GM23248 (cell line): Measurements from ENCODE around the gene ZEB2. TPM values are rescaled to one million over a fixed set of nuclear protein-coding genes. Genes with fewer than 3 reads are reported as not detected.
A peak's percentile ranks its signal among the peaks of the same experiment; 100 is the strongest.

ENCODE experiments used
- DNase-seq: peaks from one replicate; pipeline ENCODE4 v3.0.0-alpha.2; 2015
- H2AFZ ChIP-seq: fragments of 200-600 bp; sonication (generic); 2 replicates; pipeline ENCODE4 v1.6.1; 2016; ENCODE audit warnings: antibody characterized with exemption
- H3F3A ChIP-seq: fragments of 200-600 bp; sonication (generic); 2 replicates; pipeline ENCODE4 v1.6.1; 2016; ENCODE audit warnings: mild to moderate bottlenecking, antibody characterized with exemption, mixed run types; ENCODE audit not compliant: insufficient read depth
- H3K27ac ChIP-seq: fragments of 200-600 bp; sonication (generic); 2 replicates; pipeline ENCODE4 v1.5.1; 2016; ENCODE audit warnings: mild to moderate bottlenecking
- H3K27me3 ChIP-seq: fragments of 200-600 bp; sonication (generic); replicated peaks from 2 replicates; pipeline ENCODE4 v1.6.1; 2016; ENCODE audit warnings: mild to moderate bottlenecking; ENCODE audit not compliant: insufficient read depth
- H3K36me3 ChIP-seq: fragments of 200-600 bp; sonication (generic); 2 replicates; pipeline ENCODE4 v1.6.1; 2016; ENCODE audit warnings: low read depth, mild to moderate bottlenecking
- H3K4me1 ChIP-seq: fragments of 200-600 bp; sonication (generic); 2 replicates; pipeline ENCODE4 v1.6.1; 2016; ENCODE audit warnings: mild to moderate bottlenecking; ENCODE audit not compliant: insufficient read depth
- H3K4me2 ChIP-seq: fragments of 200-600 bp; sonication (generic); one replicate; pipeline ENCODE4 v1.6.1; 2016; ENCODE audit warnings: mild to moderate bottlenecking; ENCODE audit not compliant: unreplicated experiment
- H3K4me3 ChIP-seq: fragments of 200-600 bp; sonication (generic); 2 replicates; pipeline ENCODE4 v1.5.1; 2016; ENCODE audit warnings: mild to moderate bottlenecking
- H3K79me2 ChIP-seq: fragments of 200-600 bp; sonication (generic); 2 replicates; pipeline ENCODE4 v1.6.1; 2016; ENCODE audit warnings: mild to moderate bottlenecking; ENCODE audit not compliant: insufficient read depth
- H3K9ac ChIP-seq: fragments of 200-600 bp; sonication (generic); 2 replicates; pipeline ENCODE4 v1.6.1; 2016; ENCODE audit warnings: mild to moderate bottlenecking
- H3K9me2 ChIP-seq: fragments of 200-600 bp; sonication (generic); 2 replicates; pipeline ENCODE4 v1.6.1; 2016; ENCODE audit warnings: mixed run types, mild to moderate bottlenecking, moderate library complexity; ENCODE audit not compliant: insufficient read depth
- H3K9me3 ChIP-seq: fragments of 200-600 bp; sonication (generic); one replicate; pipeline ENCODE4 v1.6.1; 2017; ENCODE audit warnings: low read depth
- H4K20me1 ChIP-seq: fragments of 200-600 bp; sonication (generic); 2 replicates; pipeline ENCODE4 v1.6.0; 2016; ENCODE audit not compliant: insufficient read depth
- EZH2 ChIP-seq: fragments of 200-600 bp; sonication (generic); IDR thresholded peaks from 2 replicates; pipeline ENCODE4 v1.6.1; 2018; ENCODE audit warnings: antibody characterized with exemption, mild to moderate bottlenecking; ENCODE audit not compliant: insufficient read depth, poor library complexity, severe bottlenecking
- EZH2phosphoT487 ChIP-seq: fragments of 200-600 bp; sonication (generic); IDR thresholded peaks from 2 replicates; pipeline ENCODE4 v1.6.1; 2018; ENCODE audit warnings: antibody characterized with exemption, moderate library complexity, mild to moderate bottlenecking, low read depth; ENCODE audit not compliant: insufficient read depth
- WGBS, 2 experiments: methylation state at CpG; one replicate each; pipeline ENCODE4 v1.1.6; 2015 to 2017; ENCODE audit warnings: low lambda C conversion rate in 2 of 2, low coverage in 1 of 2; ENCODE audit errors: missing lambda C conversion rate in 2 of 2; 5-methylcytosine and 5-hydroxymethylcytosine counted together
- in situ Hi-C: fragments of 300-500 bp; cut with MboI; formaldehyde crosslinking; loops from 2 replicates; pipeline ENCODE4 v1.15.0; 2020
- polyA plus RNA-seq: library from polyadenylated mRNA; unstranded; fragments of >200 nt; fragmentation: Nextera tagmentation; extraction: Ambion mirVana; gene quantifications from 2 replicates; pipeline ENCODE4 v1.2.1, GENCODE V29; 2016
- total RNA-seq: library from RNA; depleted of rRNA; stranded (reverse); fragments of >200 nt; shearing (Covaris generic); gene quantifications from 2 replicates; pipeline ENCODE4 v1.2.3, GENCODE V29; 2014

ZEB2 gene
- total and polyA plus RNA-seq, 2 experiments from 2014 or later, result 26.2 to 46.8 TPM

DNA sequence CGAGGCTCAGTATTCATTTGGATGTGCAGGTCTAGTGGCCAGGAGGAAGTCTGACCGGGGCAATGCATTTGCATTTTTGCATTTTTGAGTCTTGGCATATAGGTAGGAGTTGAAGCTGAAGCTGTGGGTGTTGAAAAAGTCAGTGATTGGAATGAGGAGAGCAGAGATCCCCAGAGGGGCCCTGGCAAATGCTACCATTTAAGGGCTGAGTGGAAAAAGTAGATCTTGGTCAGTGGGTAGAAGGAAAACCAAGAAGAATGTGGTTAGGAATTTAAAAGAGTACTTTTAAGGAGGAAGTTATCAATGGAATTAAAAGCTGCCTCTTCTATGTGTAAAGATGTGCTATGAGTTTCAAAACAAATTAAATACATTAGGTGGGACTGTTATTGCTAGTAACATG lies 143.0 kb downstream of the ZEB2 start:
- H3K36me3 ChIP-seq, result no peaks in the 10 kb centered on the region
- H3K9ac ChIP-seq, result no peak overlapping the region
- peaks cover 24% of the 10 kb centered on the region for H3F3A ChIP-seq
- no peak overlapping the region for H3K4me2 ChIP-seq
- TF ChIP-seq EZH2 (no peak), EZH2phosphoT487 (no peak)
- no peaks in the 10 kb centered on the region for H3K27me3 ChIP-seq
- H3K4me1 ChIP-seq, result peaks cover 20% of the 10 kb centered on the region
- WGBS, 2 experiments, result 98 to 100% methylated on average over 2 of the region's 2 CpGs
- H2AFZ ChIP-seq, result no peak overlapping the region
- DNase-seq, result no peak
- H3K79me2 ChIP-seq, result no peaks in the 10 kb centered on the region
- H4K20me1 ChIP-seq, result no peaks in the 10 kb centered on the region
- no peak overlapping the region for H3K27ac ChIP-seq
- H3K9me3 ChIP-seq, result no peaks in the 10 kb centered on the region
- no peak overlapping the region for H3K4me3 ChIP-seq
- in situ Hi-C loops, result no loop called here
- H3K9me2 ChIP-seq, result no peaks in the 10 kb centered on the region

DNA sequence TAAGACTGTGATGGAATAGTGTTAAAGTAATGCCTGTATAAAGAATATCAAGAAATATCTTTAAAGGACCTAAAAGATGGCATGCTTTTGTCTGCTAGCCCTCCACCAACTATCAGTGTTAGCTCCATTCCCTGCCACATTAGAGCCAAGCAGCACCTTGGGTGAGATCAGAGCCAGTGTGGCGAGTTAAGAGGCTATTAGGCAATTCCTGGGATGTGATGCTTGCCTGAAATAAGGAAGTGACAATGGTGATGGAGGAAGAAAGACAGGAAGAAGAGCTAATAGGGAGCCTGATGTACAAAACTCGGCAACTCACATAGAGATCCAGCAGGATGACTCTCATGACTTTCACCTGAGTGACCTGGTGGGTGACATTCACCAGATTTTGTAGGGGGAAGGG lies 143.5 kb downstream of the ZEB2 start:
- no peaks in the 10 kb centered on the region for H3K9me3 ChIP-seq
- no peak overlapping the region for H3K9ac ChIP-seq
- H3K9me2 ChIP-seq, result no peaks in the 10 kb centered on the region
- no peak overlapping the region for H3K27ac ChIP-seq
- H2AFZ ChIP-seq, result no peak overlapping the region
- in situ Hi-C loops, result no loop called here
- H4K20me1 ChIP-seq, result no peaks in the 10 kb centered on the region
- 95 to 97% methylated on average over 2 of the region's 2 CpGs for WGBS, 2 experiments
- H3K4me2 ChIP-seq, result no peak overlapping the region
- no peak for DNase-seq
- H3K4me1 ChIP-seq, result peaks cover 20% of the 10 kb centered on the region
- no peaks in the 10 kb centered on the region for H3K79me2 ChIP-seq
- TF ChIP-seq EZH2phosphoT487 (no peak), EZH2 (no peak)
- peaks cover 24% of the 10 kb centered on the region for H3F3A ChIP-seq
- no peaks in the 10 kb centered on the region for H3K27me3 ChIP-seq
- no peaks in the 10 kb centered on the region for H3K36me3 ChIP-seq
- H3K4me3 ChIP-seq, result no peak overlapping the region

DNA sequence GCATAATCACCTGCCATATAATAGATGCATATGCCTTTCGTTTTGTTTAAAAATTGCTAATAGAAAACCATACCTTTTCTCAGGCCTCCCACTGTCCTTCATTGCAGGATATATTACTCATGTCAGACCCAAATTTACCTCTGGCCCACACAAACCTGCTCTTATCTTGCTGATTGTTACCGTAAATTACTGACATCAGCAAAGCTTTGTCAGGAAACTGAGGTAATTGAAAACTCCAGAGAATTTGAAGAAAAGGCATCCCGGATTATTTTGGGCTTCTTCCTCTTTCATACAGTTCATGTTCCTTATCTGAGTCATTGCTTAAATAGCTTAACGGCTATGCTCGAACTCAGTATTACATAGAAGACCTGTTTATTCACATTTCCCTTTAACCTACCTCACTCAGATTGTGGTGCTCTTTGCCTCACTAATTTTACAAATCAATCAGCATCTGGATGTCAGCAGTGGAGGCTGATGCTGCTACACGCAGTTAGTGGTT lies 145.7 kb downstream of the ZEB2 start:
- Histone ChIP-seq H3F3A (peaks cover 22% of the 10 kb centered on the region), H3K9me3 (no peaks in the 10 kb centered on the region), H3K9me2 (no peaks in the 10 kb centered on the region), H3K79me2 (no peaks in the 10 kb centered on the region), H3K27ac (no peak overlapping the region), H3K4me1 (peaks cover 28% of the 10 kb centered on the region), H3K36me3 (no peaks in the 10 kb centered on the region), H3K4me2 (no peak overlapping the region), H4K20me1 (no peaks in the 10 kb centered on the region), H3K4me3 (no peak overlapping the region), H3K27me3 (no peaks in the 10 kb centered on the region), H2AFZ (no peak overlapping the region), H3K9ac (no peak overlapping the region)
- DNase-seq, result peak; percentile 46
- TF ChIP-seq EZH2phosphoT487, result no peak
- no peak for TF ChIP-seq EZH2
- in situ Hi-C loops, result no loop called here
- 57 to 66% methylated on average over 6 of the region's 6 CpGs for WGBS, 2 experiments

DNA sequence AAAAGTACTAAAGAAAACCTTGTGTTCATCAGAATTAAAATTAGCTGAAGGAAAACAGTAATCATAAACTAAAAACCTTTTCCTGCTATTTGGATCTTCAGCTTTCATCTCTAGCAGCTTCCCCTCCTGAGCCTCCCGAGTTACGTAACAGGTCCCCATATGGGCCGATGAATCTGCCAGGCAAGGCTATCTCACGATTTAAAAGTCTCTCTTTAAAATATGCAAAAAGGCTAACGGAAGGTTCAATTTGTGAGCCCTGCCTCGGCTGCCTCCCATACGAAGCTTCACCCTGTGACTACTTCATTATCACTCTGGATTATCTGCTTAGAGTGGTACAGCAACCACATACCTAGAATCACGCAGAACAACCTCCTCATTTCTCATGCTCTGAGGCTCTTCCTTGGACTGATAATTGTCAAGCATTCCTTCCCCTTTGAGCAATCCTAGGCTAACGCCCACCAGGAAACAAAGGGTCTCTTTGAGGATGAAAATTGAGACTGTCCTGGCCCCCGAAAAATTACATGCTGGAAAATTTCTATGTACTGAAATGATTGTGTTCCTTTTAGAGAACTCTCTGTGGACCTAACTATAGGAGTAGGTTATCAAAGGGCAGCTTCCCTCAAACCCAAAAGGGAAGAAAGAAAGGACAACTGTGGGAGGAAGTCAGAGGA lies 147.4 kb downstream of the ZEB2 start:
- in situ Hi-C loops, result no loop called here
- Histone ChIP-seq H3K4me3 (peak overlapping the region; percentile 32), H3K27me3 (no peaks in the 10 kb centered on the region), H2AFZ (peak overlapping the region; percentile 70), H3K4me1 (peaks cover 18% of the 10 kb centered on the region), H3K36me3 (no peaks in the 10 kb centered on the region), H3K4me2 (peak overlapping the region; percentile 33), H3K27ac (no peak overlapping the region), H3K79me2 (no peaks in the 10 kb centered on the region), H4K20me1 (no peaks in the 10 kb centered on the region), H3K9ac (peak overlapping the region; percentile 20), H3F3A (peaks cover 8% of the 10 kb centered on the region), H3K9me2 (no peaks in the 10 kb centered on the region), H3K9me3 (no peaks in the 10 kb centered on the region)
- 12 to 17% methylated on average over 10 of the region's 10 CpGs for WGBS, 2 experiments
- no peak for TF ChIP-seq EZH2phosphoT487
- TF ChIP-seq EZH2, result no peak
- peak; percentile 68 for DNase-seq
